ENCODE results near the gene LACRT.
"Not testable (repeated sequence)": the region's sequence is repeated elsewhere in the genome, so short reads cannot be mapped to it uniquely, and the experiment has no call there.

The LACRT gene, protein sequence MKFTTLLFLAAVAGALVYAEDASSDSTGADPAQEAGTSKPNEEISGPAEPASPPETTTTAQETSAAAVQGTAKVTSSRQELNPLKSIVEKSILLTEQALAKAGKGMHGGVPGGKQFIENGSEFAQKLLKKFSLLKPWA
- total RNA-seq, result 0 reads per million in 3 experiments

DNA sequence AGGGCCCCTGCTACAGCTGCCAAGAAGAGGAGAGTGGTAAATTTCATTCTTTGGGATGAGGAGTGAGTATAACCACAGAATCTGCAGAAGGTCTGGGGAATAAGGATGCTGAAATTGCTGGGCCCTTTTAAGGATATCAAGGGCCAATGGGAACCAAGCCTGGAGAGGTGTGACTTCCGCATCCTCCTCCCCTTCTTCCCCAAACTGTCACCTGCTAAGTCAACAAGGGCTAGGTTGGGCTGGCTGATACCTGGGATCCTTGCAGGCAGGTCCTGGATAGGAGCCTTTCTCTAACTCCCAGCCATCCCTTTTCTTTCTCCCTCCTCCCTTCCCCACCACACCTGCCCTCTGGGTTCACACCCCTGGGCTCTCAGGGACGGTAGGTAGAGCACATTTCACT is at the start of gene LACRT:
LACRT (minus strand) TSS at position 101 of the 400 bp plus-strand sequence; CDS start at position 47, 54 bp downstream.
- DNase-seq, result no peak

DNA sequence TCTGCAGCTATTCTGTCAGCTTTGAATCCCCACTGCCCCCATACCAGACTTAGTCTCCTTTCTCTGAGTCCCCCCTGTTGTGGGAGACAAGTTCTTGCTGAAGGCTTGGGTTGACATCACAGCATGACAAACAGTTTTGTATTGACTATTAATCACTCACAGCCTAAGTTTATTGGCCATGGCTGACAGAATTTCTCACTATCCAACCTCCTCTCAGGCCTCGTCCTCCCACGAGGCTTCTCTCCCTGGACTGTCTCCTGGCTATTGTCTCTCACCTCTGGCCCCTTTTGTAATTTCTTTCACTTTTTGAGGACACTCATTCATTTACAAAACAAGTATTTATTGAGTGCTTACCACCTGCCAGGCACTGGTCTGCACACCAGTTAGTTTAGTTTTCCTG is 48.7 kb upstream of the LACRT start:
- no peak for DNase-seq

DNA sequence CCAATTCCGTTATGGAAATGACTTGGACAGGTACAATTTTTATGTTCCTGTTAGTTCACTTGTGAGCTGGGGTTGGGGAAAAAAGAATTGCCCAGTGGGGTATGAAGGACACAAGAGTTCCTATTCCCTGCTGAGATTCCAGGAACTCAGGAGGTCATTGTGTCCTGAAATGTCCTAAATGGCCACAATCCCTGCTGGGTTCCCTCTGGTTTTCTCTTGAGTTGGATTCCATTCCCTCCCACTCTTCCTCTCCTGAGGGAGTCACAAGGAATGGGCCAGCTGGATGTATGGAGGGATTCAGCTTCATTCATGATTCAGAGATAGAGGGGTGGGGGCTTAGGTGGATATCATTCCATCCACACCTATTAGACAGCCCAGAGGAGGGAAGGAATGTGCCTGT is 48.0 kb upstream of the LACRT start:
- no peak for DNase-seq

DNA sequence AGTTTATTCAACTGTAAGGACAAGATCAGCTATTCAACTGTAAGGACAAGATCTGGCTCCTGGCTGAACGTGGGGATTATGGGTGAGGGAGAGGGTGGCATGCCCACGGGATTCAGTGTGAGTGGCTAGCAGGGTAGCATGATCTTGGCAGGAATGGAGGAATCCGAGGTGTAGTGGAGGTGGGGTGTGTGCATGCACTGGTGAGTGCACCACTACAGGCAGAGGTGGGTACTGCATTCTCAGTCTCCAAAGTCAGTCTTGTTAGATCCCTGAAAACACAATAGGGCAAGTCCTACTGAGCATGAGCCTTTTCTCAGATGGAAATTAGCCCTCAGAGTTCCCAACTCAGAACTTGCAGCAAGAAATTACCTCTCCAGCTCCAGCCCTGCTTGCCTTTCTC is 45.7 kb upstream of the LACRT start:
- DNase-seq, result no peak

DNA sequence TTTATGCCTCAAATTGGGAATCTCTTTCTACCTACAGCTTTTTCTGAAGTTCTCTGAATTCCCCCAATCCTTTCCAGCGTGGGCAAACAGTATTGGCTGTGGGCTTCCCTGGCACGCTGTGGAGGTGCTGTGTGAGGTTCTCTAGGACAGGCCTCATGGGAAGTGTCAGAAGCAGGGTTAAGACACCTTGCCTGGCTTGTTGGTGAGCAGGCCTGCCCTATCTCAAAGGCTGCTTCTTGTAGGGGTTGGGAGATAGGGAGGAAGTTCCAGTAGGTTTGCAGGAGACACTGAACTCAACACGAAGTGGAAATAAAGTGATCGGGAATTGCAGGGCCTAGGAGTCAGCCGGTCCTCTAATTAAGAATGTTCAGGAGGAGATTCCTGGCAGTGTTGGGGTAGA is 43.4 kb upstream of the LACRT start:
- no peak for DNase-seq

DNA sequence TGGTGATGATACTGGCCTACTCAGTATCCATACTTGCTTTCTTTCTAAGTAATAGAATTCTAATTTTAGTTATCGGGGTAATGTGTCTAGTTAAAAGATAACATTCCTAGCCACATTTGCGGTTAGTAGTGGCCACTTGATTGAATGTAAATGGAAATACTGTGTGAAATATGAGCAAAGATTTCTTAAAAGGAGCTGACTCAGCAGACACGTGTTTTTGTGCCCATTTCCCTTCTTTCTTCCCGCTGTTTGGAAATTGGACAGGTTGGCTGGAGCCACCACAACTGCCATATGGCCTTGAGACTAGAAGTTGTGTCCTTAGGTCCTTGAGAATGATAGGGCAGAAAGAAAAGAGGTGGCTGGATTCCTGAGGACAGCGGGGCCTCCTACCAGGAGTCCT is 33.2 kb upstream of the LACRT start:
- no peak for DNase-seq

DNA sequence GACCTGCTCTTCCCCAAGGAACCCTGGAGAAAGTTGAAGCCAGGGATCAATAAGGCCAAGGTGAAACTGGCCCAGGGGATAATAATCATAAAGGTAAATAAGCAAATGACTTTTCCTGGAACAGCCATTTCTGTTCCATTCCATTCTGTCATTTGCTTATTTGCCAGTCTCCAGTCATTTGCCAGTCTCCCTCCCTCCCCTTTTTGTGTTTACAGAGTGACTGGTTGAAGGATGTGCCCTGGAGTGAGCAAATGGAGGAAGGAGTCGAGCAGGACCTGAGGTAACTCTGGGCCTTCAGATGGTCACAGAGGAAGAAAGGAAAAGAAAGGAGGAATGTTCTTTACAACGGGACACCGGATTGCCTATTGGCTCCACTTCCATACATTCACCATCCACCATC is 31.3 kb upstream of the LACRT start:
- no peak for DNase-seq

DNA sequence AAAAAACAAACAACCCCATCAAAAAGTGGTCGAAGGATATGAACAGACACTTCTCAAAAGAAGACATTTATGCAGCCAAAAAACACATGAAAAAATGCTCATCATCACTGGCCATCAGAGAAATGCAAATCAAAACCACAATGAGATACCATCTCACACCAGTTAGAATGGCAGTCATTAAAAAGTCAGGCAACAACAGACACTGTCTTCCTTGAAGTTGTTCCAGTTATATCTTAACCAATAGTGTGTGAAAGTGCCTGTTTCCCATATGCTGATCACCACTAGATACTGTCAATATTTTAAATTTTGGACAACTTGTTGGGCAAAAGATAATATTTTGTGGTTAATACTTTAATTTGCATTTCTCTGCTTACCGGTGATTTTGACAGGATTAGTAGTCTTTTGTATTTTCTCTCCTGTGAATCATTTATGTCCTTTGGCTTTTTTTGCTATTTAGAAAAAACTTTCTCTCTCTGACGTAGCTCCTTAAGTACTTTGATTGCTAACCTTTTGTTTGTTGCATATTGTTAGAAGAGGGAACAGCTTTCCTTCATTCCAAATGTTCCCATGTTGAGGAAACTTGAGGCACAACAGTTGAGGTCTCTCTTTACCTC is 30.4 kb upstream of the LACRT start:
- not testable (repeated sequence) for DNase-seq

DNA sequence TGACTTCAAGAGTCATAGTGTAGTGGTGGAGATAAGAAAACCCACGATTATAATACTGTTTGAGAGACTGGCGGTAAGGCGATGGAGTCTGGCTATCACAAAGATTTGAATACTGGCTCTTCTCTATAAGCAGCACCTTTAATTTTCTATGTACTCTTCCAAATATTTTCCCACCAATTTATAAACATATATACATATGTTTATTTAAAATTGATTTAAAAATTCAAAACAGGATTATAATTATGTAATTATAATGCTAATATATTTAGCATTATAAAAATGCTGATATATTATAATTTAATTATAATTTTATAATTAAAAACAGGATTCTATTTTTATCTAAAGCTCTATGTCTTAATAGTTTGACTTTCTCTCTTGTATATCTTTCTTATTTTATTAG is 28.9 kb upstream of the LACRT start:
- DNase-seq, result no peak

DNA sequence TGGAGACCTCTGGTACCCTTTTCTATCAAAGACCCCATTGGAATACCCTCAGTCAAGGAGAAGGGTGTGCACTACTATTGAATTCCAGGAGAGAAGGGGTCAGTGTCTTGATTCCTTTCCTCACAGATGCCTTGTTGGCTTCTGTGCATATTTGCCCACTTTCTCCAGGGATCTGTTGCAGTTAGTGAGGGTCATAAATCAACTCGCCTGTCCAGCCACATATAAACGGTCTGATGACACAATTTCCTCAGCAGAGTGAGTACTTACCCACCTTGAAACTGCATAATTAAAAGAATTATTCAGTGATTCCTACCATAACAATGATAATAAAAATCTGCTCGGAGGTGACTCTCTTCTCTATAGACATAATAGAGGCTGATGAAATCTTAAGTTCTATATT is 27.3 kb upstream of the LACRT start:
- DNase-seq, result no peak

DNA sequence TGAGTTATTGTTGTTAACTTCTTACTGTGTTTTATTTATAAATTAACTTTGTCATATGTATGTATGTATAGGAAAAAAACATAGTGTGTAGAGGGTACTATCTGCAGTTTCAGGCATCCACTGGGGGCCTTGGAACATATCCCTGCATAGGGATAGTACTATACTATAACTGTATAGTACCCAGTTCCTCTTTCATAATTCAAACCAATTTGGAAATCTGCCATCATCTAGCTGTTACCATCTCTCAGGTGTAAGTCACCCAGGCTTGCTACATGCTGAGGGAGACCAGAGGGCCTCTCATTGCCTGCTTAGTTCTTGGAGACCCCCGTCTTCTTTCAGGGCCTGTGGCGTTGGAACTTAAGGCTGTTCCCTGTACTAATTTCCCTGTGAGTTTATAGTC is 26.4 kb upstream of the LACRT start:
- no peak for DNase-seq

DNA sequence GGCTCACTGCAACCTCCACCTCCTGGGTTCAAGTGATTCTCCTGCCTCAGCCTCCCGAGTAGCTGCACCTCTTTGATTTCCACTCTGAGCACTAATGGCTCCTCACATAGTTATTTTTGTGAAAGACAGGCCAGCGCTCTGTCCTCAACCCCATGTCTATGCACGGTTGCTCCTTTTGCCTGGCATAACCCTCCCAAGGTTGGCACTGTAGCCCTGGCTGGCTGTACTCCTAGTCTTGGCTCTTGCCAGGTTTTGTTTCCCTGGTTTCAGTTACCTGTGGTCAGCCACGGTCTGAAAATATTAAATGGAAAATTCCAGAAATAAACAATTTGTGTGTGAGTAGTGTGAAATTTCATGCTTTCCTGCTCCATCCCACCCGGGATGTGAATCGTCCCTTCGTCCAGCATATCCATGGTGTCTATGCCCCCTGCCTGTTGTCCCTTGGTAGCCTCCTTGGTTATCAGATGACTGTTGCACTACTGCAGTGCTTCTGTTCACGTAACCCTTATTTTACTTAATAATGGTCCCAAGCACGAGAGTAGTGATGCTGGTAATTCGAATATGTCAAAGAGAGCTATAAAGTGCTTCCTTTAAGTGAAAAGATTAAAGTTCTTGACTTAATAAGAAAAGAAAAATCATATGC is 25.7 kb upstream of the LACRT start:
- no peak for DNase-seq

DNA sequence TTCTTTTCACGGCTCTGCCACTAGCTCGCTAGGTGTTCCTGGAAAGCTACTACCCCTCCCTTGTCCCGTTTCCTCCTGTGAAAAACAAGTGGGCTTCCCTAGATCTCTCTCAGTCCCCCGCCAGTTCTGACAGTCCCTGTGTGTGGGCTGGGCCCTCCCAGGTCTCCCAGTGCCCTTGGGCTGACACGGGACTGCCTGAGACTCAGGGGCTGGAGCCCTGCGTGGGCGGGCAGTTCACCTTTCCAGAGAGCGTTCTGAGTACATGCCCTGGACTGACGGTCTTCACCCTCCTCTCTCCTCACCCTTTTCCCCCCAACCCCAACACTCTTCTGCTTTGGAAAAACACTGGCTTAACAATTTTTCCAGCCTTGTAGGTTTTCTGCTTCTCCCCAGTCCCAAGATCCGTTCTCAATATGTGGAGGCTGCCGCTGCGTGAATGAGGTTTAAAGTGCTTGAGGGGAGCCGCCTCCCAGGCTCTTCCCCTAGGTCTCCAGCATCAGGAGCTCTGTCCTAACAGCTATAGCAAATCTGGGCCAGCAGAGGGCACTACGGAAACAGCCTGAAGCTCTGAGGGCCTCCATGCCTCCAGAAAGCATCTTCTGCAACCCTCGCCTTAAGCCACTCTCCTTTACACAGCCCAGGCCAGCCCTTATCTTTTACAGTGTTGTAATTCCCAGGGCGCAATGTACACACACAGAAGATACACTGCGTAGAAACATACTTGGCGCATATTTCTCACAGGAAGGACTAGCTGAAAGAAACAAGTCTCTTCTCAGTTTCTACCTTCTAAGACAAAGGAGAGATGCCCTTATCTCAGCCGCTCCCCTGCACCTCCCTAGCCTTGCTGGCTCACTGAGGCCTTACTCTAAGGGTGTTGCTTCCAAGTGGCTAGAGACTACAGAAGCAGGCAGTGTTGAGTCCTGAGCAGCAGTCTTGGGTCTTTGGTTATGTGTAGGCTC is 23.9 kb upstream of the LACRT start:
- no peak for DNase-seq

DNA sequence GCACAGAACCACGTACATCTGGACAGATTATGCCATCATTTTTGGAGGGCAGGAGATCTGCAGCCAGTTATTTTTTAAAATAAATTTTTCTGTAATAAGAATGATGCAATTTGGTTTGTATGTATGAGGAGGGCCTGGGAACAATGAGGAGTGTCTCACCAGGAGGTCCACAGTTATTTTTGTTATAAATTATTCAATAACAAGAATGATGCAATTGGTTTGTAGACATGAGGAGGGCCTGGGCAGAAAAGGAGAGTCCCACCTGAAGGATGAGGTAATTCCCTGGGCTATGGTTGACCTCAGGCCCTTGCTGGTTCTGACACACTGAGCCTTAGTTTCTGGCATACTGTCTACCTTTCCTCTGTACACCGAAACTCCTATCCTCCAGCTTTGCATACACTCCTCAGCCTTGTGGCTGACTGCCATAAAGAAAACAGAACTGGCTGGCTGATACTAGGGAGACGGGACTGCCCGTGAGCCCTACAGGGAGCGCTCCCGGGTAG is 22.5 kb upstream of the LACRT start:
- DNase-seq, result no peak

DNA sequence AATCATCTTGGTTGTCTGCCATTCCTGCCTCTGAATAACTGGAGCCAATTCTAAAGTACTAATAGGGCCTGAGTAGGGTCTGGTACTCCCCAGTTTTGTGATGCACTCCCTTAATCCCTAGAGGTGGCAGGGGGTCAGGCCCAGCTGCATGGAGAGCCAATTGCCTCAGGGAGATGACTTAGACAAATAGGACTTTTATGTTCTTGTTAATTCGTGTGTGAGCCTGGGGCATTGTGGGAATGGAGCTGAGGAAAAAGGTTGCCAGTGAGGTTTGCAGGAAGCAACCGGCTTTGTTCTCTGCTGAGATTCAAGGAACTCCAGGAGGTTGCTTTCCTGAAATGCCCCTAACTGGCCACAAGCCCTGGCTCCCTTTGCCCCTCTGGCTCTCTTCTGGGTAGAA is 20.2 kb upstream of the LACRT start:
- DNase-seq, result no peak

DNA sequence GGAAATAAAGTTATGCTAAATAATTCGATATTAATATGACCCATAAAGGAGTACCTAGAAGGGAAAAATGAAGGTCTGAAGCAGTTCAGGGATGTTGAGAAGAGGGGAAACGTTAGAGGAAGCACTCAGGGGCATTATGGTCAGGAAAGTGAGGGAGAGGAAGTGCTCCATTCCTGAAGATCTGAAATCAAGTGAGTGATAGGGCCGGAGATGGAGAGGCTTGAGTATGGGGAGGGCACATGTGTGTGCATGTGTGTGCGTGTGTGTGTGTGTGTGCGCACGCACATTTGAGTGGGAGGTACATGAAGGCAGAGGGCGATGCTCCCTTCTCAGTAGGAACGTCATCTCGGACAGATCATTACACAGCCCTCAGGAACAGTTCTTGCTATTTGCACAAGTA is 18.3 kb upstream of the LACRT start:
- DNase-seq, result no peak

DNA sequence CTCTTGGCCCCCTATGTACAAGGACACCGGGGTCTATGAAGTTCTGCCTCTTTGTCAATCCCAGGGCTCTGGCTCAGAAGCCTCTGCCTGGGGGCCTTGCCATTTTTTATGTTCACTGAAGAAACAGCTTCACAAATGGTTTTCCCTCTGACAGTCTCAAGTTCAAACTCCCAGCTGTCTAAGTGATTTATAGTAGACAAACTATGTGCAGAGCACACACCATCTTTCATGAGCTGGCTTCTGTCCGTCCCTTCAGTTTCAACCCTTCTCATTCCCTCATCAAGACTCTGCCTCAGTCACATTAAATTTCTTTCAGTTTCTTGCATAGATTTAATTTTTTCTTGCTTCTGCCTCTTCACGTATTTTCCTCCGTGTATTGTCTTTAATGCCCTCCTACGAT is 16.2 kb upstream of the LACRT start:
- no peak for DNase-seq

DNA sequence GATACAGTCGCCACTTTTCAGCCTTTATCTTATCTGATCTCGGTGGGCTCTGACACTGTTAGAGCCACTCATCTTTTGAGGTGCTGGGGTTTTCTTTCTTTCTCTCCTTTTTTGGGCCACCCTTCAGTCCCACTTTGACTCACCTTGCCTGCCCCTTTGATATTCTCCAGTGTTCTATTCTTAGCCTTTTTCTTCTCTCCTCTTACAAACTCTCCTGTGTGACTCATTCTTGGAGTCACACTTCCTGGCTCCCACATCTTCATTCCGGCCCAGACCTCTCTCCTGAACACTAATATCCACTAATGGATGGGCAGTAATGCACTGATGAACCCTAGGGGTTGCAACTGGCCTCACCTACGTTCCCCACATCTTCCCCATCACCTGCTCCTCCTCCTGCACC is 15.7 kb upstream of the LACRT start:
- no peak for DNase-seq

DNA sequence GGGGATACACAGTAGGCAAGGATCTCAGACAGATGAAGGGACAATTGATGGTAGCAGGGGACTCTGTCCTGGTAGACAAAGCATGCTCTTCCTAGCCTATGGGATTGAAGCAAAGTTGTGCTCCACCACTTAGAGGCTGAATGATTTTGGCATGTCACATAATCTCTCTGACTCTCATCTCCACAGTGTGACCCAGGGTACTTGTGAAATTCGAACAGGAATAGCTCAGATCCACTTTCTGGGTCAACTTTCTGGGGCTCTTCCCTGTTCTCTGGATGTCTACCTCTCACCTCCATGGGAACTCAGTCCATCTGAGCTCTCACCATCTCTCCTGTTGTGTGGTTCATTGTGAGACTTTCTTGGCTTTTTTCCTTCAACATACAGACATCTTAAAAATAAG is 15.1 kb upstream of the LACRT start:
- DNase-seq, result no peak

DNA sequence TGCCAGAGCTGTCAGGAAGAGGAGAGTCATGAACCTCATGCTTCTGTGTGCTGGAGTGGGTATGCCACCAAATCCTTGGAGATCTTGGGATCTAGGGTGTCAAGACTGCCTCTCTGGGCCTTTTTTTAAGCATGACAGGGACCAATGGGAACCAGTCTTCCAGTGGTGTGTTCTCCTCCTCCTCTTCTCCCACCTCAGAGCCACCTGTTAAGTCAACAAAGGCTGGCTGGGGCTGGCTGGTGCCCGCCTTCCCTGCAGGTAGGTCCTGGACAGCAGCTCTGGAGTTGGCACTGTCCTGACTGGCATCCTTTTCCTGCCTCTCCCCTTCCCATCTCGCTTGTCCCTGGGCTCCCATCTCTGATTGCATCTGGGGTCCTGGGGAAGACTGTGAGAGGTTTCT is 13.6 kb upstream of the LACRT start, which contains the start of gene DCD:
DCD (minus strand) TSS at position 101 of the 400 bp plus-strand sequence; CDS start at position 39, 62 bp downstream.
- DNase-seq, result no peak

DNA sequence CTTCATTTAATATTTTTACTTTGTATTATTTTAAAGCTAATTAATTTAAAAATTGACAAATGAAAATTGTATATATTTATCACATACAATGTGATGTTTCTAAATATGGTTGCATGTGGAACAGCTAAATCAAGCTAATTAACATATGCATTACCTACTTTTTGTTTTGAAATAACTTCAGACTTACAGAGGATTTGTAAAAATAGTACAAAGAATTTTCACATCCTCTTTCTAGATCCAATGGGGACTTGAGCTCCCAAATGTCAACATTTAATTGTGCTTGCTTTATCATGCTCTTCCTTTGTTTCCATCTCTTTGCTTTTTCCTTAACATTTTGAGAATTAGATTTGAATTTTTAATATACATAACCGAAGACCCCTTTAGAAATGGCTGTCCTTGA is 6.9 kb upstream of the LACRT start:
- DNase-seq, result no peak

DNA sequence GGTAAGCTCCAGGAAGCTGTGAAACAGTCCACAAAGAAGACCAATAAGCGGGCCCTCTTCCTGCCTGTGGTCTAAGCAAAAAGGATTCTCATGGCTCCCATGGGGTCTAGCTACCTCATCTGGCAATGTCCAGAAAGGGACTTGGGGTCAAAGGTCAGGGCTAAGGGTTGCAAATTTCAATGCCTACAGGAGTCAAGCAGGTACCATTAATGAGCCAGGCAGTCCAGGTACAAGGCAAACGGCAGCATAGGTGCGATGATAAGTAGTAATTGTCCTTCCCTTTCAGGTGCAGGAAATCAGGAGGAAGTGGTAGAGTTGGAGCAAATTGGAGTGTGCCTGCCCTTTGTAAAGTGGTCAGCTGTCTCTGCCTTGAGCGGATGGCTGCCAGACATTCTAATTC is 6.4 kb upstream of the LACRT start:
- no peak for DNase-seq

DNA sequence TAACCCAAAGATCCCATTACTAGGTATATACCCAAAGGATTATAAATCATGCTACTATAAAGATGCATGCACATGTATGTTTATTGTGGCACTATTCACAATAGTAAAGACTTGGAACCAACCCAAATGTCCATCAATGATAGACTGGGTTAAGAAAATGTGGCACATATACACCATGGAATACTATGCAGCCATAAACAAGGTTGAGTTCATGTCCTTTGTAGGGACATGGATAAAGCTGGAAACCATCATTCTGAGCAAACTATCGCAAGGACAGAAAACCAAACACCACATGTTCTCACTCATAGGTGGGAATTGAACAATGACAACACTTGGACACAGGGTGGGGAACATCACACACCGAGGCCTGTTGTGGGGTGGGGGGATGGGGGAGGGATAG is 4.4 kb upstream of the LACRT start:
- not testable (repeated sequence) for DNase-seq

Measured in central memory CD4-positive, alpha-beta T cell (primary cell).